ENCODE data around the gene KLHDC9.

GRCh38 chr1:161111527-161111926 lies 13.4 kb downstream of the KLHDC9 start:
- TF ChIP-seq CTCF (IDR thresholded peaks at IDR 0.05) (no peak), POLR2A (IDR thresholded peaks at IDR 0.05; ENCODE audit: low read depth) (no peak)

Data from esophagus muscularis mucosa (tissue), 3 donors.